IMR-90 (cell line): ENCODE data around the gene RPUSD4. TPM values are rescaled to one million over a fixed set of nuclear protein-coding genes. Genes with fewer than 3 reads are reported as not detected.

Experiments used
- ATAC-seq: fragments of 200-7000 bp; cut with Tn5 transposase; 2 replicates; pipeline ENCODE4 v1.9.1; 2020; ENCODE audit warnings: low read depth, mild to moderate bottlenecking, moderate library complexity
- BruUV-seq: library from RNA; stranded (reverse); fragments of 400-500 nt; replicated peaks from 2 replicates; lab custom pipeline; 2021; lab: Mats Ljungman, UMichigan
- CTCF ChIA-PET: fragments of 300-600 bp; formaldehyde crosslinking; extraction: SDS; loops from one replicate; lab custom pipeline; 2021; ENCODE audit warnings: antibody characterized with exemption; lab: Yijun Ruan, JAX
- POLR2A ChIA-PET: fragments of 300-600 bp; sonication (Branson Sonifier 250); formaldehyde crosslinking; loops from one replicate; lab custom pipeline; 2022; ENCODE audit warnings: antibody characterized with exemption; ENCODE audit not compliant: unreplicated experiment; lab: Charles Lee
- DNase-seq: peaks from one replicate; pipeline ENCODE4 v3.0.0; 2013
- H2AFZ ChIP-seq: replicated peaks from 2 replicates; pipeline ENCODE3; 2013; ENCODE audit warnings: low read length, mild to moderate bottlenecking; ENCODE audit not compliant: poor library complexity
- H2AK5ac ChIP-seq: 2 replicates; pipeline ENCODE4 v1.6.1; 2013; ENCODE audit warnings: low read depth, low read length, inconsistent platforms
- H2AK9ac ChIP-seq: replicated peaks from 2 replicates; pipeline ENCODE3; 2013; ENCODE audit warnings: mild to moderate bottlenecking, low read depth, low read length, moderate library complexity; ENCODE audit not compliant: poor library complexity
- H2BK120ac ChIP-seq: 2 replicates; pipeline ENCODE4 v1.6.1; 2013; ENCODE audit warnings: low read depth, low read length, inconsistent platforms
- H2BK15ac ChIP-seq: 3 replicates; pipeline ENCODE4 v1.6.1; 2013; ENCODE audit warnings: low read depth, low read length, inconsistent platforms
- H2BK20ac ChIP-seq: 2 replicates; pipeline ENCODE4 v1.6.1; 2013; ENCODE audit warnings: low read depth, mild to moderate bottlenecking, inconsistent platforms, low read length, moderate library complexity
- H2BK5ac ChIP-seq: 2 replicates; pipeline ENCODE4 v1.6.1; 2013; ENCODE audit warnings: mild to moderate bottlenecking, low read depth, low read length, inconsistent platforms; ENCODE audit not compliant: poor library complexity, severe bottlenecking
- H3K14ac ChIP-seq: replicated peaks from 2 replicates; pipeline ENCODE4 v1.6.1; 2013; ENCODE audit warnings: low read depth, low read length, inconsistent platforms
- H3K18ac ChIP-seq: 2 replicates; pipeline ENCODE4 v1.6.1; 2013; ENCODE audit warnings: low read depth, low read length, control low read depth
- H3K23ac ChIP-seq: 2 replicates; pipeline ENCODE4 v1.6.1; 2013; ENCODE audit warnings: low read depth, low read length, inconsistent platforms
- H3K27ac ChIP-seq: 2 replicates; pipeline ENCODE4 v1.5.1; 2013; ENCODE audit warnings: mild to moderate bottlenecking, control low read depth, low read length; ENCODE audit not compliant: insufficient read depth
- H3K27me3 ChIP-seq: 2 replicates; pipeline ENCODE4 v1.6.1; 2013; ENCODE audit warnings: low read length; ENCODE audit not compliant: control insufficient read depth, insufficient read depth
- H3K36me3 ChIP-seq: 2 replicates; pipeline ENCODE4 v1.6.1; 2013; ENCODE audit warnings: low read length, mixed read lengths; ENCODE audit not compliant: control insufficient read depth, insufficient read depth
- H3K4ac ChIP-seq: 2 replicates; pipeline ENCODE4 v1.6.1; 2013; ENCODE audit warnings: low read depth, low read length, inconsistent platforms
- H3K4me1 ChIP-seq: 2 replicates; pipeline ENCODE4 v1.6.1; 2013; ENCODE audit warnings: low read length, mixed read lengths; ENCODE audit not compliant: control insufficient read depth, insufficient read depth
- H3K4me2 ChIP-seq: 2 replicates; pipeline ENCODE4 v1.6.1; 2013; ENCODE audit warnings: low read depth, mild to moderate bottlenecking, control low read depth, low read length, moderate library complexity
- H3K4me3 ChIP-seq: 2 replicates; pipeline ENCODE4 v1.5.1; 2013; ENCODE audit warnings: low read depth, mild to moderate bottlenecking, control low read depth, low read length, moderate library complexity; ENCODE audit not compliant: insufficient read depth
- H3K56ac ChIP-seq: 2 replicates; pipeline ENCODE4 v1.6.1; 2013; ENCODE audit warnings: low read length, inconsistent platforms; ENCODE audit not compliant: insufficient read depth; ENCODE audit errors: extremely low read depth
- H3K79me1 ChIP-seq, 2 experiments: 2 replicates each; pipeline ENCODE4 v1.6.1; 2013; ENCODE audit warnings: low read length in 2 of 2, inconsistent platforms in 1 of 2, low read depth in 1 of 2
- H3K9ac ChIP-seq: 2 replicates; pipeline ENCODE4 v1.6.1; 2013; ENCODE audit warnings: low read depth, low read length, control low read depth
- H3K9me1 ChIP-seq: 2 replicates; pipeline ENCODE4 v1.6.1; 2013; ENCODE audit warnings: low read length, inconsistent platforms; ENCODE audit not compliant: insufficient read depth
- H3K9me3 ChIP-seq: 2 replicates; pipeline ENCODE4 v1.6.1; 2013; ENCODE audit warnings: low read length; ENCODE audit not compliant: control insufficient read depth, insufficient read depth
- H4K20me1 ChIP-seq: 2 replicates; pipeline ENCODE4 v1.6.1; 2013; ENCODE audit warnings: low read length, inconsistent platforms; ENCODE audit not compliant: insufficient read depth
- H4K5ac ChIP-seq: 2 replicates; pipeline ENCODE4 v1.6.1; 2013; ENCODE audit warnings: mild to moderate bottlenecking, low read depth, low read length, control low read depth
- H4K8ac ChIP-seq, 2 experiments: 2 replicates each; pipeline ENCODE4 v1.6.1; 2013; ENCODE audit warnings: low read depth in 2 of 2, low read length in 2 of 2, control low read depth in 1 of 2, inconsistent platforms in 1 of 2
- H4K91ac ChIP-seq: 2 replicates; pipeline ENCODE4 v1.6.1; 2013; ENCODE audit warnings: low read depth, low read length, inconsistent platforms; ENCODE audit not compliant: insufficient read depth
- BHLHE40 ChIP-seq: fragments of 150-350 bp; IDR thresholded peaks from 2 replicates; pipeline ENCODE4 v1.6.1; 2016; ENCODE audit warnings: mild to moderate bottlenecking, low read depth, low read length
- CEBPB ChIP-seq: IDR thresholded peaks from 2 replicates; pipeline ENCODE4 v1.6.1; 2012; ENCODE audit warnings: low read depth, low read length, improper control_type of control experiment
- CHD1 ChIP-seq: IDR thresholded peaks from 2 replicates; pipeline ENCODE4 v1.6.1; 2012; ENCODE audit warnings: low read depth, low read length, improper control_type of control experiment
- FOS ChIP-seq: fragments of 150-350 bp; IDR thresholded peaks from 2 replicates; pipeline ENCODE4 v1.6.1; 2016; ENCODE audit warnings: low read depth, low read length
- MAFK ChIP-seq: IDR thresholded peaks from 2 replicates; pipeline ENCODE4 v1.6.1; 2012; ENCODE audit warnings: low read depth, low read length, improper control_type of control experiment
- MAZ ChIP-seq: IDR thresholded peaks from 2 replicates; pipeline ENCODE4 v1.6.1; 2012; ENCODE audit warnings: low read depth, mild to moderate bottlenecking, low read length, improper control_type of control experiment, moderate library complexity, borderline replicate concordance
- MXI1 ChIP-seq: IDR thresholded peaks from 2 replicates; pipeline ENCODE4 v1.6.1; 2012; ENCODE audit warnings: low read depth, mild to moderate bottlenecking, low read length, moderate library complexity, borderline replicate concordance
- NFE2L2 ChIP-seq: fragments of 150-350 bp; IDR thresholded peaks from 2 replicates; pipeline ENCODE4 v1.6.1; 2016; ENCODE audit warnings: low read depth, mild to moderate bottlenecking, low read length
- POLR2A ChIP-seq: IDR thresholded peaks from 2 replicates; pipeline ENCODE4 v1.6.1; 2012; ENCODE audit warnings: mild to moderate bottlenecking, low read depth, low read length
- RAD21 ChIP-seq: IDR thresholded peaks from 2 replicates; pipeline ENCODE4 v1.6.1; 2012; ENCODE audit warnings: low read length, improper control_type of control experiment
- RCOR1 ChIP-seq: IDR thresholded peaks from 2 replicates; pipeline ENCODE4 v1.6.1; 2012; ENCODE audit warnings: mild to moderate bottlenecking, low read length, improper control_type of control experiment; ENCODE audit not compliant: insufficient replicate concordance
- RFX5 ChIP-seq: IDR thresholded peaks from 2 replicates; pipeline ENCODE4 v1.8.0; 2012; ENCODE audit warnings: low read depth, mild to moderate bottlenecking, low read length, moderate library complexity
- SMC3 ChIP-seq: fragments of 150-350 bp; IDR thresholded peaks from 2 replicates; pipeline ENCODE4 v1.6.1; 2016; ENCODE audit warnings: low read depth, mild to moderate bottlenecking, antibody characterized with exemption, low read length, moderate library complexity
- WGBS, 2 experiments: methylation state at CpG; one replicate each; pipeline versions ENCODE4 v1.1.5 to v1.1.7; 2013; ENCODE audit warnings: missing lambda C conversion rate in 2 of 2; ENCODE audit not compliant: insufficient read length in 1 of 2; ENCODE audit errors: extremely low coverage in 2 of 2; 5-methylcytosine and 5-hydroxymethylcytosine counted together
- dilution Hi-C: fragments of 300-500 bp; cut with HindIII; formaldehyde crosslinking; loops from one replicate; pipeline ENCODE4 v1.14.3; 2018; ENCODE audit warnings: low sequenced_read_pairs; ENCODE audit not compliant: unreplicated experiment
- in situ Hi-C: fragments of 300-500 bp; cut with MboI; formaldehyde crosslinking; loops from 3 replicates; pipeline ENCODE4 v1.14.3; 2019; ENCODE audit warnings: low sequenced_read_pairs, inconsistent platforms, mixed read lengths
- intact Hi-C: fragments of 100-400 bp; cut with micrococcal nuclease; formaldehyde crosslinking; loops from 2 replicates; pipeline ENCODE4 v1.10.0; 2022
- polyA plus RNA-seq, 3 experiments: library from polyadenylated mRNA; depleted of rRNA; stranded (reverse); fragments of >200 nt; gene quantifications; 2 replicates each; pipeline ENCODE4 v1.2.3, GENCODE V29; 2012; ENCODE audit warnings: low replicate concordance in 1 of 3
- total RNA-seq: library from RNA; depleted of rRNA; stranded (reverse); fragments of >200 nt; gene quantifications from 2 replicates; pipeline ENCODE4 v1.2.3, GENCODE V29; 2012
- TF ChIP-seq, protein P1 (sequence below): conservative IDR thresholded peaks from 2 replicates; pipeline ENCODE4 v1.5.1; 2012; ENCODE audit warnings: mild to moderate bottlenecking, low read depth, low read length, improper control_type of control experiment
- TF ChIP-seq, protein P2 (sequence below): fragments of 150-350 bp; IDR thresholded peaks from 2 replicates; pipeline ENCODE4 v1.6.1; 2017; ENCODE audit warnings: mild to moderate bottlenecking, antibody characterized with exemption, low read length, low read depth
- TF ChIP-seq, protein P3 (sequence below): fragments of 150-350 bp; IDR thresholded peaks from 2 replicates; pipeline ENCODE4 v1.6.1; 2016; ENCODE audit warnings: low read depth, mild to moderate bottlenecking, low read length, moderate library complexity, borderline replicate concordance

RPUSD4 gene
- total and polyA plus RNA-seq, 2 of the 4 experiments (the other 2 are of a cell fraction), result 22.1 to 30.6 TPM

DNA sequence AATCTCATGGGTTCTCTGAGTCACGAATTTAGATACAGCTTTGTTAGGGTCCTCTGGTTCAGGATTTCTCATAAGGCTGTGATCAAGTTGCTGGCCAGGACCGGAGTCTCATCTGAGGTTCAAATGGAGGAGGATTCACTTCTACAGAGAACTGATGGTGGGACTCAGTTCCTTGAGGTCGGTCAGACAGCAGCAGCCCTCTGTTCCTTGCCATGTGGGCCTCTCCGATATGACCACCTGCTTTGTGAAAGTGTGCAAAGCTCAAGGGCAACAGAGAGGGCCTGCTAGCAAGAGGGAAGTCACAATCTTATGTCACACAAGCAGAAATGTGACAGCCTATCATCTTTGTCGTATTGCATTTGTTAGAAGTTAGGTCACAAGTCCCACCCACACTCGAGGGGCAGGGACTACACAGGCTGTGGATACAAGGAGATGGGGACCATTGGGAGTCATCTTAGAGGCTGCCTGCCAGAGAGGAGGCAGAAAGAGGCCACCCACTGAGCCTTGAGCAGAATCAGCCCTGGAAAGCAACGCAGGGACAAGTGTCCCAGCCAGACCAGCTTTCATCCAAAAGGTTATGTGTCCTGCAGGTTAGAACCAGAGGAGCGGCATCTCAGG lies 34.5 kb downstream of the RPUSD4 start:
- Histone ChIP-seq H3K4me3 (no peak overlapping the region), H4K91ac (no peak overlapping the region), H2BK15ac (no peak overlapping the region), H3K4ac (no peak overlapping the region), H3K36me3 (no peaks in the 10 kb centered on the region), H2AK5ac (no peak overlapping the region), H4K20me1 (no peaks in the 10 kb centered on the region), H3K56ac (no peak overlapping the region), H4K5ac (no peak overlapping the region), H3K23ac (no peak overlapping the region), H3K79me1 (no peaks in the 10 kb centered on the region), H3K4me2 (no peak overlapping the region), H3K14ac (no peak overlapping the region), H2AK9ac (no peak overlapping the region), H3K9me3 (peaks cover 2% of the 10 kb centered on the region; the same call in 1 of the 2 replicates), H3K18ac (no peak overlapping the region), H3K27me3 (peaks cover 34% of the 10 kb centered on the region), H2BK20ac (no peak overlapping the region), H4K8ac (no peak overlapping the region), H3K9ac (no peak overlapping the region), H2BK120ac (no peak overlapping the region), H3K9me1 (no peaks in the 10 kb centered on the region; the same call in 1 of the 2 replicates), H3K4me1 (peaks cover 2% of the 10 kb centered on the region; the same call in 1 of the 2 replicates), H2AFZ (no peak overlapping the region), H3K27ac (no peak overlapping the region), H2BK5ac (no peak overlapping the region)
- ATAC-seq, result no peak
- no peak for DNase-seq
- in situ Hi-C loops (no loop called here), dilution Hi-C loops (no loop called here), intact Hi-C loops (no loop called here)
- ChIA-PET POLR2A (no interaction called here), CTCF (no interaction called here)
- no TSS peak for BruUV-seq
- 86% methylated on average over 3 of the region's 8 CpGs; no CpG with 5 or more reads in 1 of the 2 experiments for WGBS, 2 experiments
- TF ChIP-seq RFX5, result no peak
- TF ChIP-seq BHLHE40, result no peak
- no peak for TF ChIP-seq MAZ
- no peak for TF ChIP-seq RCOR1
- no peak for TF ChIP-seq NFE2L2
- TF ChIP-seq FOS, result no peak
- no peak for TF ChIP-seq RAD21
- TF ChIP-seq CHD1, result no peak
- TF ChIP-seq, protein P1, sequence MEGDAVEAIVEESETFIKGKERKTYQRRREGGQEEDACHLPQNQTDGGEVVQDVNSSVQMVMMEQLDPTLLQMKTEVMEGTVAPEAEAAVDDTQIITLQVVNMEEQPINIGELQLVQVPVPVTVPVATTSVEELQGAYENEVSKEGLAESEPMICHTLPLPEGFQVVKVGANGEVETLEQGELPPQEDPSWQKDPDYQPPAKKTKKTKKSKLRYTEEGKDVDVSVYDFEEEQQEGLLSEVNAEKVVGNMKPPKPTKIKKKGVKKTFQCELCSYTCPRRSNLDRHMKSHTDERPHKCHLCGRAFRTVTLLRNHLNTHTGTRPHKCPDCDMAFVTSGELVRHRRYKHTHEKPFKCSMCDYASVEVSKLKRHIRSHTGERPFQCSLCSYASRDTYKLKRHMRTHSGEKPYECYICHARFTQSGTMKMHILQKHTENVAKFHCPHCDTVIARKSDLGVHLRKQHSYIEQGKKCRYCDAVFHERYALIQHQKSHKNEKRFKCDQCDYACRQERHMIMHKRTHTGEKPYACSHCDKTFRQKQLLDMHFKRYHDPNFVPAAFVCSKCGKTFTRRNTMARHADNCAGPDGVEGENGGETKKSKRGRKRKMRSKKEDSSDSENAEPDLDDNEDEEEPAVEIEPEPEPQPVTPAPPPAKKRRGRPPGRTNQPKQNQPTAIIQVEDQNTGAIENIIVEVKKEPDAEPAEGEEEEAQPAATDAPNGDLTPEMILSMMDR, result no peak
- TF ChIP-seq MXI1, result no peak
- TF ChIP-seq, protein P2, sequence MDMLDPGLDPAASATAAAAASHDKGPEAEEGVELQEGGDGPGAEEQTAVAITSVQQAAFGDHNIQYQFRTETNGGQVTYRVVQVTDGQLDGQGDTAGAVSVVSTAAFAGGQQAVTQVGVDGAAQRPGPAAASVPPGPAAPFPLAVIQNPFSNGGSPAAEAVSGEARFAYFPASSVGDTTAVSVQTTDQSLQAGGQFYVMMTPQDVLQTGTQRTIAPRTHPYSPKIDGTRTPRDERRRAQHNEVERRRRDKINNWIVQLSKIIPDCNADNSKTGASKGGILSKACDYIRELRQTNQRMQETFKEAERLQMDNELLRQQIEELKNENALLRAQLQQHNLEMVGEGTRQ, result no peak
- TF ChIP-seq POLR2A, result no peak
- TF ChIP-seq MAFK, result no peak
- TF ChIP-seq CEBPB, result no peak
- no peak for TF ChIP-seq SMC3
- TF ChIP-seq, protein P3, sequence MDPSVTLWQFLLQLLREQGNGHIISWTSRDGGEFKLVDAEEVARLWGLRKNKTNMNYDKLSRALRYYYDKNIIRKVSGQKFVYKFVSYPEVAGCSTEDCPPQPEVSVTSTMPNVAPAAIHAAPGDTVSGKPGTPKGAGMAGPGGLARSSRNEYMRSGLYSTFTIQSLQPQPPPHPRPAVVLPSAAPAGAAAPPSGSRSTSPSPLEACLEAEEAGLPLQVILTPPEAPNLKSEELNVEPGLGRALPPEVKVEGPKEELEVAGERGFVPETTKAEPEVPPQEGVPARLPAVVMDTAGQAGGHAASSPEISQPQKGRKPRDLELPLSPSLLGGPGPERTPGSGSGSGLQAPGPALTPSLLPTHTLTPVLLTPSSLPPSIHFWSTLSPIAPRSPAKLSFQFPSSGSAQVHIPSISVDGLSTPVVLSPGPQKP, result no peak
